ENCODE data around the gene LRRC8C. TPM values are rescaled to one million over a fixed set of nuclear protein-coding genes. Genes with fewer than 3 reads are reported as not detected.

Gene LRRC8C
- total RNA-seq, 2 donors from 2014 or later: 2.5 to 5.5 TPM

DNA sequence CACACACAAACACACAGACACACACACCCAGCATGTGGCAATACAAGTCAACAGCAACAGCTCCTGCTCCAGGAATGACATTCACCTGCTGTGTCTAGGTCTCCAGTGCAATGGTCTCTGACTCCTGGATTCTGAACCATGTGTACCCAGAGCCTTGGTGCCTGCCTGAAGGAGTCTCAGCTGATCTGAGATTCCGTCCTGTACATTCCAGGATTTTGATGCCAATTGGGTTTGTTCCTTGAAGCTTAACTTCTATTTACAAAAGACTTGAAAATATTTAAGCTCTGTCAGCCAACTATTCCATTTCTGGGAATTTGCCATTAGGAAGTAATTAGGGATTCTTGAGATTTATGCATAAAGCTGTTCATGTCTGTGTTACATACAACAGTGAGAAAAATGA lies 102.6 kb downstream of the LRRC8C start:
- Mint-ChIP-seq H3K27me3 (ENCODE audit: insufficient read depth) (no peaks in the 10 kb centered on the region), H3K4me3 (no peak overlapping the region), H3K4me1 (no peaks in the 10 kb centered on the region), H3K27ac (no peak overlapping the region), H3K36me3 (ENCODE audit: low read depth) (no peaks in the 10 kb centered on the region), H3K9me3 (no peaks in the 10 kb centered on the region)
- 89 to 100% methylated on average over 1 of the region's 1 CpG for WGBS, 2 experiments (ENCODE audit: insufficient coverage in 1 of 2, insufficient read length in 1 of 2)
- Histone ChIP-seq H3K4me3 (ENCODE audit: low read length) (no peak overlapping the region), H3K9ac (ENCODE audit: extremely low read depth, low read length, poor library complexity, severe bottlenecking) (no peak overlapping the region), H3K27me3 (ENCODE audit: control insufficient read depth, insufficient read depth, low read length, poor library complexity, severe bottlenecking) (no peaks in the 10 kb centered on the region), H3K36me3 (ENCODE audit: control insufficient read depth, insufficient read depth, low read length) (no peaks in the 10 kb centered on the region), H3K9me3 (ENCODE audit: control insufficient read depth, low read length) (no peaks in the 10 kb centered on the region), H3K4me1 (ENCODE audit: control insufficient read depth, insufficient read depth, low read length) (no peaks in the 10 kb centered on the region), H3K27ac (ENCODE audit: low read depth, low read length) (no peak overlapping the region)
- no peak for DNase-seq
- TF ChIP-seq, protein P1, sequence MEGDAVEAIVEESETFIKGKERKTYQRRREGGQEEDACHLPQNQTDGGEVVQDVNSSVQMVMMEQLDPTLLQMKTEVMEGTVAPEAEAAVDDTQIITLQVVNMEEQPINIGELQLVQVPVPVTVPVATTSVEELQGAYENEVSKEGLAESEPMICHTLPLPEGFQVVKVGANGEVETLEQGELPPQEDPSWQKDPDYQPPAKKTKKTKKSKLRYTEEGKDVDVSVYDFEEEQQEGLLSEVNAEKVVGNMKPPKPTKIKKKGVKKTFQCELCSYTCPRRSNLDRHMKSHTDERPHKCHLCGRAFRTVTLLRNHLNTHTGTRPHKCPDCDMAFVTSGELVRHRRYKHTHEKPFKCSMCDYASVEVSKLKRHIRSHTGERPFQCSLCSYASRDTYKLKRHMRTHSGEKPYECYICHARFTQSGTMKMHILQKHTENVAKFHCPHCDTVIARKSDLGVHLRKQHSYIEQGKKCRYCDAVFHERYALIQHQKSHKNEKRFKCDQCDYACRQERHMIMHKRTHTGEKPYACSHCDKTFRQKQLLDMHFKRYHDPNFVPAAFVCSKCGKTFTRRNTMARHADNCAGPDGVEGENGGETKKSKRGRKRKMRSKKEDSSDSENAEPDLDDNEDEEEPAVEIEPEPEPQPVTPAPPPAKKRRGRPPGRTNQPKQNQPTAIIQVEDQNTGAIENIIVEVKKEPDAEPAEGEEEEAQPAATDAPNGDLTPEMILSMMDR (conservative IDR thresholded peaks at IDR 0.05): no peak

DNA sequence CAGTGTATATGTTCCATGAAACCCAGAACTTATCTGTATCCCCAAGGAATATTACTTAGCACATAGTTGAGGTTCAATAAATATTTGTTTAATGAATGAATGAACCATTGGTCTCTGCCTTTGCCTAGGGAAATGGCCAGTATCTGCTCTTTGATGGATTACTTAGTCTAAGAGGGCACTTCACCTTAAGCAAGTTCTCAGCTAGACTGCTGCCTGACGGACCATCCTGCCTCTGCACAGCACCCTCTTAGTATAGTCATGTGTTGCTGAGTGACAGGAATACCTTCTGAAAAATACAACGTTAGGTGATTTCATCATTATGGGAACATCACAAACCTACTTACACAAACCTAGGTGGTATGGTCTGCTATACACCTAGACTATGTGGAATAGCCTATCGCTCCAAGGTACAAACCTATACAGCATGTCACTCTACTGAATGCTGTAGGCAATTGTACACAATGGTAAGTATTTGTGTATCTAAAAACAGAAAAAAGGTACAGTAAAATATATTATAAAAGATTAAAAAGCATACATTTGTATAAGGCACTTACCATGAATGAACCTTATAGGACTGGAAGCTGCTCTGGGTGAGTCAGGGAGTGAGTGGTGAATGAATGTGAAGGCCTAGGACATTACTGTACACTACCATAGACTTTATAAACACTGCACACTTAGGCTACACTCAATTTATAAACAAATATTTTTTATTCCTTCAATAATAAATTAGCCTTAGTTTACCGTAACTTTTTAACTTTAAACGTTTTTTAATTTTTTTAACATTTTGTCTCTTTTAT lies 104.2 kb downstream of the LRRC8C start:
- H3K9me3 Mint-ChIP-seq: no peaks in the 10 kb centered on the region
- no peak overlapping the region for H3K27ac ChIP-seq (ENCODE audit: low read depth, low read length)

DNA sequence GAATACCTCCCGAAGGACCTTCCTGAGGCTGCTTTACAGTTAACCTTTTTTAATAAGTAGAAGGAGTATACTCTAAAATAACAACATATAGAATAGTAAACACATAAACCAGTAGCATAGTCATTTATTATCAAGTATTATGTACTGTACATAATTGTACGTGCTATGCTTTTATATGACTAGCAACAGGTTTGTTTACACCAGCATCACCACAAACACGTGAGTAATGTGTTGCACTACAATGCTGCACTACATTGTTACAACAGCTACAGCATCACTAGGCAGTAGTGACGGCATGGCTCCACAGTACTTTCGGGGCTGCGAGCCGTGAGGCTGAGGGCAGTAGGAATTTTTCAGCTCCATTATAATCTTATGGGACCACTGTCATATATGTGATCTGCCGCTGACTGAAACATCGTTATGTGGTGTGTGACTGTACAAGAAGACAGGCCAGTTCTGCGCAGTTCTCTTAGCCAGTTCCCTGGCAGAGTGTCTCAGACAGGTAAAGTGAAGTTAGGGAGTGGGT lies 105.1 kb downstream of the LRRC8C start:
- Mint-ChIP-seq H3K4me1 (no peaks in the 10 kb centered on the region), H3K4me3 (no peak overlapping the region), H3K27ac (no peak overlapping the region), H3K9me3 (no peaks in the 10 kb centered on the region), H3K27me3 (ENCODE audit: insufficient read depth) (no peaks in the 10 kb centered on the region), H3K36me3 (ENCODE audit: low read depth) (no peaks in the 10 kb centered on the region)
- DNase-seq: no peak
- no peaks in the 10 kb centered on the region for H3K27me3 ChIP-seq (ENCODE audit: control insufficient read depth, insufficient read depth, low read length, poor library complexity, severe bottlenecking)
- no peaks in the 10 kb centered on the region for H3K4me1 ChIP-seq (ENCODE audit: control insufficient read depth, insufficient read depth, low read length)
- no peak overlapping the region for H3K9ac ChIP-seq (ENCODE audit: extremely low read depth, low read length, poor library complexity, severe bottlenecking)
- no peaks in the 10 kb centered on the region for H3K36me3 ChIP-seq (ENCODE audit: control insufficient read depth, insufficient read depth, low read length)
- H3K9me3 ChIP-seq (ENCODE audit: control insufficient read depth, low read length): no peaks in the 10 kb centered on the region
- 84 to 93% methylated on average over 5 to 10 of the region's 10 CpGs for WGBS, 2 experiments (ENCODE audit: insufficient coverage in 1 of 2, insufficient read length in 1 of 2)
- H3K4me3 ChIP-seq (ENCODE audit: low read length): no peak overlapping the region
- TF ChIP-seq, protein P1 (conservative IDR thresholded peaks at IDR 0.05): no peak
- no peak overlapping the region for H3K27ac ChIP-seq (ENCODE audit: low read depth, low read length)

More for the DNA sequence above, 104.2 kb downstream of the LRRC8C start:
- Histone ChIP-seq H3K4me1 (ENCODE audit: control insufficient read depth, insufficient read depth, low read length) (no peaks in the 10 kb centered on the region), H3K4me3 (ENCODE audit: low read length) (no peak overlapping the region), H3K27me3 (ENCODE audit: control insufficient read depth, insufficient read depth, low read length, poor library complexity, severe bottlenecking) (no peaks in the 10 kb centered on the region), H3K9ac (ENCODE audit: extremely low read depth, low read length, poor library complexity, severe bottlenecking) (no peak overlapping the region), H3K36me3 (ENCODE audit: control insufficient read depth, insufficient read depth, low read length) (no peaks in the 10 kb centered on the region), H3K9me3 (ENCODE audit: control insufficient read depth, low read length) (no peaks in the 10 kb centered on the region)
- Mint-ChIP-seq H3K4me3 (no peak overlapping the region), H3K4me1 (no peaks in the 10 kb centered on the region), H3K27ac (no peak overlapping the region), H3K36me3 (ENCODE audit: low read depth) (no peaks in the 10 kb centered on the region), H3K27me3 (ENCODE audit: insufficient read depth) (no peaks in the 10 kb centered on the region)
- 90 to 93% methylated on average over 4 to 5 of the region's 5 CpGs for WGBS, 2 experiments (ENCODE audit: insufficient coverage in 1 of 2, insufficient read length in 1 of 2)
- TF ChIP-seq, protein P1 (conservative IDR thresholded peaks at IDR 0.05): no peak
- no peak for DNase-seq
